ENCODE results near the gene LMOD3.

Gene LMOD3

DNA sequence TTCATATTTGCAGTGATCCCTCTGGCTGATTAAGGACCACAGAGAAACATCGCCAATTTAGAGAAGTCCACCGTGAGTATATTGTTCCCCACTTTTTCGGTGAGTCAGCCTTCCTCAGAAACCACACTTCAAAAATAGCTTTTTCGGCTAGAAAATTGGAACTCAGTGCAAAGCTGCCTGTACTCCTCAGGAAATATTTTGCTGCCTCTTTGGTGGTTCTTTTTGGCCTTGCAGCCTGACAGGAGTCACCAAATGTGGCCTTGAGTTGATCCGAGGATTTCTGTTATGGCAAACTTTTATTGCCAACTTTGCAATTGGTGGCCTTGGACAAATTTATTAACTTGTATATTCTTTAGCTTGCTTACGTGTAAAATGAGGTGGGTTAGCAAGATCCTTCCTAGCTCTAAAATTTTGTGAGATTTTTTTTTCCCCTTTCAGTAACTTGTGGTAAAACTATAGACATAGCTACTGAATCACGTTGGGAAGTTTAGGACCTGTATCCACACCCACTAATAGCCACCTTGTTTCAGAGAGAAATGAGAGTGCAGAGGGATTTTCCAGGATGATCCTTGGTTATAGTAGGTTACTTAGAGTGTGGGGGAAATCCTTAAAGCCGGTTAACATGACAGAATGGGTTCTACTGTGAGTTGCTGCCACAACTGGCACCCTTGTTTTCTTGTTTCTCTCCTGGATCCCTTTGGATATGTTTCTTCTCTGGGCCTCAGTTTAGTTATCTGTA lies 27.8 kb downstream of the LMOD3 start:
- DNase-seq (ENCODE audit: low spot score): no peak
- no peak for FAIRE-seq

DNA sequence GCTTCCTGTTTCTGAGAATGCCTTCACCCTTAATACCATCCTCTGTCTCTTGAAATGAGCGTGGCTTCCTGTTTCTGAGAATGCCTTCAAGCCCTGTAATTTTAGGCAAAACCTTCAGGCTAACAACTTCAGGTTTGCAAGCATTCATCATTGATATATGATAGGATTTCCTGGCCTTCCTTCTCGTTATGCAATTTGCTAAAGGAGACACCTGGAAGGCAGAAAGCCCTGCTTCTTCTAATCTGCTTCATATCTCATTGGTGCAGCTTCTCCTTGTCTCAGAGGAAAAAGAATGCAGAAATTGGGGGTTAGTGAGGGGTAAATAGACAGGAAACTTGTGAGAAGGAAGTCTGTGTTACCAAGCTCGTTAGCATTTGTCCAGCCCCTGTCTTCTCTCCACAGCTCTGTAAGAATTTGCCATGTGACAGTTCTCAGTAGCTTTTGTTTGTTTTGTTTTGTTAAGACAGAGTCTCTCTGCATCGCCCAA lies 30.3 kb downstream of the LMOD3 start:
- FAIRE-seq (no peak), DNase-seq (ENCODE audit: low spot score) (no peak)

DNA sequence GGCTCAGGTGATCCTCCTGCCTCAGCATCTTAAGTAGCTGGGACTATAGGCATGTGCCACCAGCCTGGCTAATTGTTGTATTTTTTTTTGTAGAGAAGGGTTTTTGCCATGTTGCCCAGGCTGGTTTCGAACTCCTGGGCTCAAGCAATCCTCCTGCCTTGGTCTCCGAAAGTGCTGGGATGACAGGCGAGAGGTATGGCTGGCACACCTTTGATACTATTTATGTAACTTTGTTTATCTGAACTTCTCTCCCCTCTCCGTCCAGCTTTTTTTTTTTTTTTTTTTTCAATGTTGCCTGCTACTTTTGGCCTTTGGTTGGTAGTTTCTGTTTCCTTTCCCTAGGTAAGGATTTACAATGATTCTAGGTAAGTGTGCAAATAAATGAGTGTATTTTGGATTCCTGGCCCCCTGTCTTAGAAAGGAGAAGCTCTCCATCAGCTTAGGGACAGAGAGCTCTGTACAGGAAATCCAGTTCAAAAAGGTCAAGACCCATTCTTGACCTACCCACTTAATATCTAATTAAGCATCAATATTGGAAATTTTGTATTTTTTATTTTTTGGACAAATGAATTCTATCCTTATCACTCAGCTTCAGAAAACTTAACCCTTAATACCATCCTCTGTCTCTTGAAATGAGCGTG lies 30.9 kb downstream of the LMOD3 start:
- no peak for FAIRE-seq
- DNase-seq (ENCODE audit: low spot score): no peak

DNA sequence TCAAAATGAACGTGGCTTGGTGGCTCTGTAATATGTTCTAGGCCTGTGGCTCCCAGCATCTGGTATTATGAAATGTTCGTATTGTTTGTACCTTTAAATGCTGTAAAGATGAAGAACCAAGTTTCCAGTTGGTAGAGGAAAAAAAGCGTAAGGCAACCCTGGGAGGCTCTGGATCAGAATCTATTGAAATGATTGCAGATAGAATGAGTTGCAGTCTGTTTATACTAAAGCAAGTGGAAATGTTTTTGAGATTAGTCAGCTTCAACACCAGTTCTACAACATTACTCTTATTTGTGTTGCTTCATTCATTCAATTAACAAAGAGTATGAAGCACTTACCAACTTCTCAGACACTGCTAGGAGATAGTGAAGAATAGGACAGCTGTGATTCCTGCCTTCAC lies 32.4 kb downstream of the LMOD3 start:
- DNase-seq (ENCODE audit: low spot score) (no peak), FAIRE-seq (no peak)

DNA sequence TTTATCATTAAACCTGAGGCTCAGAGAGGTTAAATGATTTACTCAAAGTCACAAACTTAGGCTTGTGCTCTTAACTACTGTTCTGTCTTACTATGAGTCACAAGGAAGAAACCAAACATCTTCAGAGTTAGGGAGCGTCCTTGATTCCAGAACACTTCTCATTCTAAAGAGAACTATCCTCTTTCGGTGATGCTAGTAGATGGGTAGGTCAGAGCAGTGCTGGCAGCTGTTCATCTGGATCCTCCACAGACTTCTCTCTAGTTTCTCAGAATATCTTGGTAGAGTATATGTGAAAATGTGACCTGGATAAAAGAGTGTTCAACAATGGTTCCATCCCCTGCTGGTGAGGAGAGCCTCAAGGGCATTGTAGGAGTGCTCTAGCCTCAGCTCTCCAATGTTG lies 34.3 kb downstream of the LMOD3 start:
- FAIRE-seq (no peak), DNase-seq (ENCODE audit: low spot score) (no peak)

DNA sequence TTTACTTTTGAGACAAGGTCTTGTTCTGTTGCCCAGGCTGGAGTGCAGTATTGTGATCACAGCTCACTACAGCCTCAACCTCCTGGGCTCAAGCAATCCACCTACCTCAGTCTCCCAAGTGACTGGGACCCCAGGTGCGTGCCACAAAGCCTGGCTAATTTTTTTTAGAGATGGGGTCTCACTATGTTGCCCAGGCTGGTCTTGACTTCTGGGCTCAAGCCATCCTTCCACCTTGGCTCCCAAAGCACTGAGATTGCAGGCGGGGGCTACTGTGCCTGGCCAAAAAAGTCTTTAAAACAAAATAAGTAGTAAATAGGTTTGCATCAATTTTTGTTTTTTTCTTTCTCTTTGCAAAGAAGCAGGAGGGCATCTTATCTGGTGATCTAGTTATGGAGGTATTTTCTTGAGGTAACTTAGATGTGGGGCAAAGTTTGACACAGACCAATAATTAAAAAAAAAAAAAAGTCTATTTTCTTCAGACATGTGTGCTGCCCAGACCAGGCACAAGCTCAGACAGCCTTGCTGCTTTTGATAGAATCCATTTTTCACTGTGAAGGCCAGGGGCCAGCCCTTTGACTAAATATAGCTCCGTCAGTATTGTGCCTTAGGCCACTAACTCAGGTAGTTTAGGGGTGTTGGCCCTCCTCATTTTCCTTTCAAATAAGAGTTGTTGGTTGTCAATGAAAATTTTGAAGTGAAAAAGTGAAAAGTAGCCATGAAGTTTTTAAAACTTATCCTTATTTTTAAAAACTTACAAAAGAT lies 35.2 kb downstream of the LMOD3 start:
- DNase-seq (ENCODE audit: low spot score) (no peak), FAIRE-seq (no peak)

DNA sequence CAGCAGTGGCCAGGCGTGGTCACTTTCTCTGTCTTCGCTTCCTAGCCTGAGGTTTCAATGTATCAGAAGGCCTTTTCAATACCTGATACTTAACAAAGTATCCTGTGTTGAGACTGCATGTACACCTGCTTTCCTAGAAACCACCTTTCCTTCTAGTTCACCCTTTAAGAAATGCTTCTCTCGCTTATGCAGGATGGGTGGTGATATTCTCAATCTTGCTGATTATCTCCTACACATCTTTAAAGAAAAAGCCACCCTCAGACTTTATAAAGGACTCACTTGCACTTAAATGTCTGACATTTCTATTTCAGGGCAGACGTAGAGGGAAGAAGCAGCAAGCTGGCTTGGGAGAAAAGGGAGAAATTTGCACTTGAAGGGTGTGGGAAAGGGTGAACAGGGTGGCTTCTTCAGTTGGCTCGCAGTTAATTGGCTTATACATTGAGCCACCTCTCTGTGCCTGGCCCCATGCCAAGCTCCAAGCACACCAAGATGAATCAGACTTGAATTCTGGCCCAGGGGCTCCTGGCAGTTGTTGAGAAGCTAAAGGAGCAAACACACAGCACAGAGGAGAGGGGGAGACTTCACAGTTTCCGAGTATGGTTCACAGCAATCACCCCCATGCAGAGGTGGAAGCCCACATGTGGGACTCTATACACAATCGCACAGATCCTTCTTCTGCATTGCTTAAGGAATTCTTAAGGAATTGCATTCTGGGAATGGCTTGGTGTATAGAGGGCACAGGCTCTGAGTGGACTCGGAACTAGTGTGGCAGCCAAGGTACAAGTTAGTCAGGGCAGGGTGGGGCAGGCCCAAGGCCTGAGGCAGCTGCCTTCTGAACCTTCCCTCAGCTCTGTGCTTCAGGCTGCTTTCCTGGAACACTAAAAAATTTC lies 36.3 kb downstream of the LMOD3 start:
- FAIRE-seq: no peak
- peak; percentile 66 for DNase-seq (ENCODE audit: low spot score)

DNA sequence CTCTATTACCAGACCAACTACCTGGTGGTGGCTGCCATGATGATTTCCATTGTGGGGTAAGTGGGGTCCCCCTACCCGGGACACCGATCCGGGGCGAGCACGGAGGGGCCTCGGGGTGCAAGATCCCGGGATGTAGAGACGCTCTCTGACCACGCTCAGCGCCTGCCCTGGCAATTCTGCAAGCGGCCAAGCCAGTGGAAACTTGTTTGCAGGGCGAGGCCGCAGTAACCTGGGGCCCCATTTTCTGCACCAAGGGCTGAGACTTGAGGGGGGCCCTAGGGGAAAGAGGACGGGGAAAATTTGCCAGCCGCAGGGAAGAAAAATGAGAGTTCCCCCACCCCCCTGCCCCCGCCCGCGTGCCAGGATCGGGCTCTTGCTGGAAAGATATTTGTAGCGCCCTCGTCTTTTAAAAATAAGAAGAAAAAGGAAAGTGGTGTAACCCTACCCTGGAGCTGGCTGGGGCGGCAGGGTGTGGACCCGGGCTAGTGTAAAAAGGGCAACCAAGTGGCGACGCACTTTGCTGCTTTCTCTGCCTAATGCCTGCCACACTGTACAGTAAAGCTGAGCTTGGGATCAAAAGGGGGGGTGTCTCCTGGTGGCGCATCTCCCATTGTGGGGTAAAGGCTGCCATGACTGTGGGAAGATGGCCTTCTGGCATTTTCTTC lies 37.1 kb downstream of the LMOD3 start:
- peak; percentile 9 for DNase-seq (ENCODE audit: low spot score)
- FAIRE-seq: no peak

DNA sequence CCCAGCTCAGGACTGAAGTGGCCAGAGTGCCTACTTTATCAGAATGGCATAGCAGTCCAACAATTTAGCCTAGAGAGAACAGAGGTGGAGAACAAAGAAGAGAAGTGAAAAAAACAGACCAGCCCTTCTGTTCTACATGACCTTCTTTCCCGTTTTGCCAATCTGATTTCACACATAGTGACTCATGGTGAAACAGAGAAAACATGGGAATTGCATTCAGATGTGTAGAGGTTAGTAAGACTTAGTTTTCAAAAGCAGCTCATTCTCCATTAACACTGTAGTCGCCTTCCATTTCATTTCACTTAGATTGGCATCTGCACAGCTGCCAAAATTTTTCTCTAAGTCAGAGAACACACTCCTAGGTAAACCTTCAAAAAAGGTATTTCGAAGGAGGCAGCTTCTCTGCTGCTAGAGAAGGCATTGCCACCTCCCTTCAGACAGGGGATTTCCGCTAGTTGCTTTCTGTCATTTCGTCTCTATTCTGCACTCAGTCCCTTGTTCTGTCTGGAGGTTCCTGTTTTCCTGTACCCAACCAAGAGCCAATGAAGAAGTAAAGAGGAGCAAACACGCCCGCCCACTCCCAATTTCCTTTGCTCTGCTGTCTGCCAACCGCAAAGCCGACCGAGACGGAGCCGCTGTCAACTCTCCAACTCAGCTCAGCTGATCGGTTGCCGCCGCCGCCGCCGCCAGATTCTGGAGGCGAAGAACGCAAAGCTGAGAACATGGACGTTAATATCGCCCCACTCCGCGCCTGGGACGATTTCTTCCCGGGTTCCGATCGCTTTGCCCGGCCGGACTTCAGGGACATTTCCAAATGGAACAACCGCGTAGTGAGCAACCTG lies 37.8 kb downstream of the LMOD3 start, which contains the start of gene ARL6IP5:
ARL6IP5 (plus strand) TSS at position 612 of the 842 bp plus-strand sequence; CDS start at position 723, 111 bp downstream.
- no peak for FAIRE-seq
- peak; percentile 81 for DNase-seq (ENCODE audit: low spot score)

DNA sequence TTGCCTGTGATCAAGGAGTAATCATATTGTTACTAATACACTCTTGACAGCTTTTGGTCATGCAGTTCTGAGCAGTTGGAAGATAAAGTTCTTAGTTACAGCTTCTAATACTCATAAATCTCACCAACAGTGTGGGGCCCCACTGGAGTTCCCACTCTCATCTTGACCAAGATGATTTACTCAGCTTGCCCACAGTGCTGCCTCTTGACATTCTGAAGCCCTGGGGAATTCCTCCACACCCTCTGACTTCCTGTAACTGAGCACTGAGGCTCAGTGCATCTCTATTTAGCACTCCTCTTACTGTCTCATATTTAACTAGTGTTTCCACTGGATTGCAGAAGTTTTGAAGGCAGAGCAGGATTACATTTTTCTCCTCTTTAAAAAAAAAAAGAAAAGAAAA lies 39.6 kb downstream of the LMOD3 start:
- no peak for FAIRE-seq
- DNase-seq (ENCODE audit: low spot score): peak; percentile 36

DNA sequence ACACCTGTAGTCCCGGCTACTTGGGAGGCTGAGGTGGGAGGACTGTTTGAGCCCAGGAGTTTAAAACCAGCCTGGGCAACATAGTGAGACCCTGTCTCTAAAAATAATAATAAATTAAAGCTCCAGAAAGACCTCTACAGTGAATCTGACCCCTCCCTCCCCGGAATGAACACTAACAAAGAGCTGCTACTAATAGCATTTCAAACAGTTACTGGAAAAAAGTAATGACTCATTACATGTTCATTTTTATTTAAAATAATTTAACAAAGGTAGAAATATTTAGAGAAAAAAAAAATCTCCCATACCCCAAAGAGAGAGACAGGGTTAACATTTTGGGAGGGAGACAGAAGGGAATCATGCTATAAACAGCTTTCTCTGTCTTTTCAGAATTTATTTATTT lies 40.0 kb downstream of the LMOD3 start:
- no peak for DNase-seq (ENCODE audit: low spot score)
- FAIRE-seq: no peak

DNA sequence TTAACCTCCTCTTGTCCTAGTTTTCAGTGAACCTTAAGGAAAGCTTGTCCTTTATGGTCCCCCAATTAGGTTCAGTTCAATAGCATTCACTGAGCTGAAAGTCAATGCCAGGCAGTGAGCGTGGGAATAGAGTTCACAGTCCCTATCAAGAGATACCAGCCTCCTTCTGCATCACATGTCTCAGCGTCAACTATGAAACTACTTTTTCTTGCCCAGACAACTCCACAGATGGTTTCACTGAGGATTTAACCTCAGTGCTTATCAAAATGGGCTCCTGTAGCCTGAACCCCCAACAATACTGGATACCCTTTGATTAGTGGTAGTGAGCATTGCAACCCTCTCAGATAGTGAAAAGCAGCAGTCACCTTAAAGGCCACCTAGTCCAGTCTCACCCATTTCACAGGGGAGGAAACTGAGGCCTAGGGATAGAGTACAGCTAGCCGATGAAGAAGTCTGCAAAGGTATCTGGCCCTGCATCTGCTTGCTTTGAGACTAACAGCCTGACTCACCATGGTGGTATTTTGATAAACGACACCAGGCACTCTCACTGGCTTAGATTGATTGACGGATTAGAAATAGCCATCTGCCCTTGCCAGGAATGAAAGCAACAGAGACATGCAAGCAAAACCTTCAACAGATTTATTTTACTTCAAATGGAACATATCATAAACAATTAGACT lies 40.7 kb downstream of the LMOD3 start:
- peak; percentile 39 for DNase-seq (ENCODE audit: low spot score)
- FAIRE-seq: no peak

DNA sequence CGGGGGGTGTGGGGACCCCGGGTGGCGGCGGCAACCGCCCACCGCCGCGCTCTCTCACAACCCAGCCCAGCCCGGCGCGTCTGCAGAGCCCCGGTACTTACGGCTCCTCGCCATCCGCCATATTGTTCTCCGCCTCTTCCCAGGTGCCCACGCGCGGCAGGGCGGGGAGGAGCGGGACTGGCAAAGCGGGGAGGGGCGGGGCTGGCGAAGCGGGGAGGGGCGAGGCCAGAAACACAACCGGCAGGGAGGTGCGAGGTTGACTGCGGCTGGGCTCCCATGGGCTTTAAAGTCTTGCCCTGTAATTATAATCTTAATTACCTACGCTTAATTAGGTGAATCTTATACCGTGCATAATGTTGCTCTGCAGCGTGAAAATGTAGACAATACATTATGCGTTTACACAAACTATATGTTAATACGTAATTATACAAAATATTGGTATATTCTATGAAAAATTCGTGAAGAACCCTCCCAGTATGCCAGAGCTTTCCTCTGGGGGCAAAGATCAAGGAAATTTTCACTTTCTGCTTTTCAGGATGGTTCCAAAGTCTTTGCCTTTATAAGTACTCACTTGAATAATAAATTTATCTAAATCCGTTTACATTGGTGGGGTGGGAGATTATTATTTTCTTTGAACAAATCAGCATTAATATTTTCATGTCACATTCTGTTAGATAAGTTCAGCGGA lies 42.0 kb downstream of the LMOD3 start, which contains the start of gene UBA3:
UBA3 (minus strand) TSS at position 133 of the 688 bp plus-strand sequence; CDS start at position 121, 12 bp downstream.
- FAIRE-seq: peak; percentile 92
- peak; percentile 90 for DNase-seq (ENCODE audit: low spot score)

DNA sequence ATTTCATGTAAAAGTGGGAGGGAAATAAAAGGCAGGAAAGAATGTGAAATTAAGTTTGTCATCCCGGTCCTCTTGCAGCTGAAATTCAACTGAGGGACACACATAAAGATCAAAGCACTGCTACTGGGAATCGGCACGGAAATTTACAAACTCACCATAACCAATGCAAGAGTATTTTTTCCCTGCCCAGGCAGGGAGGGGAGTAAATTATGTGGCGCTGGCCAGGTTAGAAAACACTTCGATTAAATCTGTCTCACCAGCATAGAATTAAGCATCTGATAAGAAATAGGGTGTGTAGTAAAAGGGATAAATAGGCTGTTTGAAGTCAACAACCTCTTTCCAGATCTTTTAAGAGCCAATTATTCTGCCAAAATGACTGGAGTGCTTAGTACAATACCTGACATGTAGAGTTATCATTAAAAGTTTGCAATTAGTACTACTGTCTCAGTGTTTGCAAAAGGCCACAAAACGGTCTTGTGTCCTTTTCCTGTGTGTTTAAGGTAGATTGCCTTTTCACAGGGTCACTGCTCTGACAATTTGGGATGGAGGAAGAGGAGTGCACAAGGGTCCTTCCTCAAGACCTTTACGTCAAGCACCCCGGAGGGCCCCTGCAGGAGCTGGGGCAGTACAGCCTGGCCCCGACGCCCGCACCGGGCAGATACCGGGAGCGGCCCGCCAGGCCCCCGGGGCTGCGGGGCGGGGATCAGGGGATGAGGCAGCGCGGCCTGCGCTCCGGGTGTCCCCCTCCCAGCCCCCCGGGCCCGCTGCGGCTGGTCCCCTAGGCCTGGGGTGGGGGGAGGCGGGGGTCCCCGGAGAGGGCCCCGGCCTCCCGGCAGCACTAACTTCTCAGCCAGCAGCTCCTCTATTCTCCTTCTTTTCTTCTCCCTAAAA lies 42.9 kb downstream of the LMOD3 start:
- DNase-seq (ENCODE audit: low spot score): peak; percentile 24
- no peak for FAIRE-seq

DNA sequence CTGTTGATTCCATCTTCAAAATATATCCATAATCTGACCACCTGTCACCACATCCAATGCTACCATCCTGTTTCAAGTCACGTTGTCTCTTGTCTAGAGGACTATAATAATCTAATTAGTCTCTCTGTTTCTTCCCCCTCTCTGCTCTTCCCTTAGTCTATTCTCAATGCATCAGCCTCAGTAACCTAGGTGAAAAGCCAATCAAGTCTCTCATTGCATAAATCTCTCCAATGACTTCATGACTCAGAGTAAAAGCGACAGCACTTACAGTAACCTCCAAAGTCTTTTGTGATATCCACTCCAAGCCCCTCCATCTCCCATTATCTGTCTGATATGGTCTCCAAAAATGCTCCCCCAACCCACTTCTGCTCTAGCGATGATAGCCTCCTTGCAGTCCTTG lies 49.5 kb downstream of the LMOD3 start:
- FAIRE-seq (no peak), DNase-seq (ENCODE audit: low spot score) (no peak)

DNA sequence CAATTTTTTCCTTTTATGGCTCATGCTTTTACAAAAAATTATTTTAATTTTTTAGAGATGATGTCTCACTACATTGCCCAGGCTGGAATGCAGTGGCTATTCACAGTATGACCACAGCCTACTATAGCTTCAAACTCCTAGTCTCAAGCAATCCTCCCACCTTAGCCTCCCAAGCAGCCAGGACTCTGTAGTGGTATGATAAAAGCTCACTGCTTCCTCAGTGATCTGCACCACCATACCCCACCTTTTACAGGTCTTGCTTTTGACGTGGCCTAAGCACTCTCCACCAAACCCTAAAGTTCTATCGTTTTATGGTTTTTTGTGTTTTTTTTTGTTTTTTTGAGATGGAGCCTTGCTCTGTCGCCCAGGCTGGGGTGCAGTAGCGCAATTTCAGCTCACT lies 56.3 kb downstream of the LMOD3 start:
- DNase-seq (ENCODE audit: low spot score) (no peak), FAIRE-seq (no peak)

DNA sequence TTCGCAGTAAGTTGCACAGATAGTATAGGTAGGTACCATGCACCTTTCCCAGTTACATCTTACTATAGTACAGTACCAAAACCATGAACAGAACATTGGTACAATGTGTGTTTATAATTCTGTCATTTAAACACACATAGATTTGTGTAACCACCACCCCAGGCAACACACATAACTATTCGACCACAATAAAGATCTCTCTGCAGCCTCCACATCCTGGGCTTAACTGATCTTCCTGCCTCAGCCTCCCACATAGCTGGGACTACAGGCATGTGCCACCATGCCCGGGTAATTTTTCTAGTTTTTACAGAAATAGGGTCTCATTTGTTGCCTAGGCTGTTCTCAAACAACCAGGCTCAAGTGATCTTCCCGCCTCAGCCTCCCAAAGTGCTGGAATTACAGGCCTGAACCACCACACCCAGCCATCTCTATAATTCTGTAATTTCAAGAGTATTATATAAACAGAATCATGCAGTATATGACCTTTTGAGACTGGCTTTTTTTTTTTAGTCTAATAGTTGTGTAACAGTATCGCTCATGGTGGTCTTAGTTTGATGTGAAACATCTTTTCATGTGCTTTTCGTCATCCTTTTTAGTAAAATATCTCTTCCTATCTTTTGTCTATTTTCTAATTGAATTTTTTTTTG lies 57.0 kb downstream of the LMOD3 start:
- FAIRE-seq (no peak), DNase-seq (ENCODE audit: low spot score) (no peak)

Measured in urothelium cell line (cell line).